GM18505 (cell line): ENCODE measurements around the gene DKKL1.

Experiments
- ATAC-seq: cut with Tn5 transposase; IDR thresholded peaks from one replicate; pipeline ENCODE4 v1.9.1; 2021; ENCODE audit not compliant: unreplicated experiment
- POLR2A ChIP-seq: IDR thresholded peaks from 4 replicates; pipeline ENCODE4 v1.6.1; 2011; ENCODE audit warnings: borderline replicate concordance; ENCODE audit not compliant: insufficient read depth, insufficient read length; ENCODE audit errors: extremely low read depth

The DKKL1 gene

GRCh38 chr19:49390131-49390928, 26.7 kb downstream of the DKKL1 start:
- ATAC-seq: no peak
- TF ChIP-seq POLR2A: no peak

GRCh38 chr19:49390929-49391359, 27.3 kb downstream of the DKKL1 start:
- TF ChIP-seq POLR2A: no peak
- ATAC-seq: no peak

GRCh38 chr19:49391581-49392399, 28.1 kb downstream of the DKKL1 start:
- TF ChIP-seq POLR2A: no peak
- ATAC-seq: no peak

DNA sequence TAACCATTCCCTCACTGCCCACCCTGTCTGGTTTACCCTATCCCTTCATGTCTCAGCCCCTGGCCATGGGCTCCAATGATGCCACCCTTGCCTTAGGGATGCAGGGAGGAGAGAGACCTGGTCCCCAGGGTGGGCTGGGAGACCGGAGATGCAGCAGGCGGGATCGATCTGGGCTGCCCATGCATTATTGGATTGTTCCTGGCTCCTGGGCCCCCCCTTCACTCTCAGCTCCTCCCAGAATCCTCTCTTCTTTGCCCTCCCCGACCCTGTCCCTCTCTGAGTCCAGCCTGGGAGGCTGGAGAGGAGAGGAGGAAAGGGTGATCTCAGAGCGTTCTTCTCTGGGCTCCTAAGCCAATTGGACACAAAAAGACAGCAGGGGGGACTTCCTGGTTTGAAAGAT, 30.2 kb downstream of the DKKL1 start:
- TF ChIP-seq POLR2A: no peak
- ATAC-seq: no peak

DNA sequence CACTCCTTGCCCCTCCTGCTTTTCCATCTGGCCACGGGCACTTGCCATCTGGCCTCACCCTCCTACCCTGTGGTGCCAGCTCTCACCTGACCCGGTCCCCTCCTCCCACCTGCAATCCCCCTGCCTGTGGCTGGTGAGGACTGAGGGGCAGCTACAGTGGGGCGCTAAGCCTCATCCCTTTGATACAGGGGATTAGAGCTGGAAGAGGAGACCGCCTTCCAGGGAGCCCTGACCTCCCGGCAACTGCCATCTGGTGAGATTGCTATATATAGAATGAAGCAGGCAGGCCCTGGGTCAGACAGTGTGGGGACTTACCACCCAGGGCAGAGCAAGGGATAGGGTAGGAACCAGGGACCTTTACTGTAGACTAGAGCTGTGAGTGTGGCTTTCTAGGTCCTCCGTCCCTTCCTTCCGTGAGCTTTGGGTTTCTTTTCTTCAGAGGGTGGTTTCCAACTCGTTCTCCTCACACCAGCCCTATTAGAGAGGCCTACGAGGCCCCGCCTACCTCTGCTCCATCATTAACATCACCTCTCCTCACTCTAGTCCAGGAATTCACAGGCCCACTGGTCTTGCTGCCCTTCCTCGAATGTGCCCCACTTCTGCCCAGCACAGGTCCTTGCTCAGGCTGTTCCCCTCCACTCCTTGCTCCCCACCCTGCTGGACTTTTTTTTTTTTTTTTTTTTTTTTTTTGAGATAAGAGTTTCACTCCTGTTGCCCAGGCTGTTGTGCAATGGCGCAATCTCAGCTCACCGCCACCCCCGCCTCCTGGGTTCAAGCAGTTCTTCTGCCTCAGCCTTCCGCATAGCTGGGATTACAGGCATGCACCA, 32.1 kb downstream of the DKKL1 start:
- ATAC-seq: no peak
- no peak for TF ChIP-seq POLR2A

DNA sequence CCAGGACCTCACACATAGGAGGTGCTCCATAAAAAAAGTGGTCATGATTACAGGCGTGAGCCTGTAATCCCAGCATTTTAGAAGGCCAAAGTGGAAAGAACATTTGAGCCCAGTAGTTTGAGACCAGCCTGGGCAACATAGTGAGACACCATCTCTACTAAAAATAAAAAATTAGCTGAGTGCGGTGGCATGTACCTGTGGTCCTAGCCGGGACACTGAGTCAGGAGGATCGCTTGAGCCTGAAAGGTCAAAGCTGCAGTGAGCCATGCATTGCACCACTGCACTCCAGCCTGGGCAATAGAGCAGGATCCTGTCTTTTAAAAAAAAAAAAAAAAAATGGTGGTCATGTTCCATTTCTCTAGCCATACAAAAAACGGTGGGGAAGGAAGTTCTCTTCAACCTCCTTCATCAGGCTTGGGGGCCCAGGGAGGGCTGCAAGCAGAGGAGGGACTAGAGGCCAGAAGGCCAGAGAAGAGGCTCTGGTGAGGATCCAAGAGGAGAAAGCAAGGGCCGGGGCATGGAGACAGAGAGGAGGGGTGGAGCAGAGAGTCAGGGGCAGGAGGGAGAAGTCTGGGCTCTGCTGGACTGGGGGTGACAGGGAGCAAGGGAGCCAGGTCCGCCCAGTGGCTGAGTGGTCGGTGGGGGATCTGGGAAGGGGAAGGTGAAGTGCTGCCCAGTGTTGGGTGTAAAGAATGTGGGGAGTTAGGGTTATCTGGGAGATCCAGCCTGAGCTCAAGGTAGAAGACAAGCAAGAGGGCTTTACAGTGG, 33.2 kb downstream of the DKKL1 start:
- TF ChIP-seq POLR2A: no peak
- no peak for ATAC-seq

DNA sequence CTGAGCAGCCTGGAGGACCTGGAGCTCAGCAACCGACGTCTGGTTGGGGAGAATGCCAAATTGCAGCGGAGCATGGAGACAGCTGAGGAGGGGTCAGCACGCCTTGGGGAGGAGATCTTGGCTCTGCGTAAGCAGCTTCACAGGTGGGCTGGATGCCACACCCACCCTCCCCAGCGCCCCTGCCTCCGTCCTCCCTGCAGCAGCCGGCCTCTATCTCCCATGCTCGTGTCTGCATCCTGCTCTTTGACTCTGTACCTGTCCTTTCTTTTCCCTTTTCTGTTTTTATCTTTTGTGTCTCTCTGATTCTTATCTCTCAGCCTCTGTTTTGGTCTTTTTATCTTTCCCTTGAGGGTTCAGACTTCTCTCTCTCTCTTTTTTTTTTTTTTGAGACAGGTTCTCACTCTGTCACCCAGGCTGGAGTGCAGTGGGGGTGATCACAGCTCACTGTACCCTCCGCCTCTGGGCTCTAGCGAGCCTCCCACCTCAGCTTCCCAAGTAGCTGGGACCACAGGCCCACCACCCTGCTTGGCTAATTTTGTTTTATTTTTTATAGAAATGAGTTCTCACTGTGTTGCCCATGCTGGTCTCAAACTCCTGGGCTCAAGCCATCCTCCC, 34.4 kb downstream of the DKKL1 start:
- ATAC-seq: no peak

GRCh38 chr19:49398931-49399330, 35.3 kb downstream of the DKKL1 start:
- no peak for TF ChIP-seq POLR2A

More for the DNA sequence above, 34.4 kb downstream of the DKKL1 start:
- TF ChIP-seq POLR2A: no peak

GRCh38 chr19:49400029-49400428, 36.4 kb downstream of the DKKL1 start:
- no peak for ATAC-seq

More at GRCh38 chr19:49398931-49399330, 35.3 kb downstream of the DKKL1 start:
- no peak for ATAC-seq

GRCh38 chr19:49403404-49404187, 39.9 kb downstream of the DKKL1 start:
- no peak for TF ChIP-seq POLR2A

More at GRCh38 chr19:49400029-49400428, 36.4 kb downstream of the DKKL1 start:
- no peak for TF ChIP-seq POLR2A

GRCh38 chr19:49407079-49407478, 43.4 kb downstream of the DKKL1 start:
- TF ChIP-seq POLR2A: no peak
- ATAC-seq: no peak

More at GRCh38 chr19:49403404-49404187, 39.9 kb downstream of the DKKL1 start:
- ATAC-seq: no peak
